GM18498 (cell line): ENCODE results near the gene VCP.

ENCODE experiments used
- ATAC-seq: cut with Tn5 transposase; IDR thresholded peaks from one replicate; pipeline ENCODE4 v1.9.1; 2021; ENCODE audit warnings: mild to moderate bottlenecking, moderate library complexity; ENCODE audit not compliant: unreplicated experiment

The VCP gene

DNA sequence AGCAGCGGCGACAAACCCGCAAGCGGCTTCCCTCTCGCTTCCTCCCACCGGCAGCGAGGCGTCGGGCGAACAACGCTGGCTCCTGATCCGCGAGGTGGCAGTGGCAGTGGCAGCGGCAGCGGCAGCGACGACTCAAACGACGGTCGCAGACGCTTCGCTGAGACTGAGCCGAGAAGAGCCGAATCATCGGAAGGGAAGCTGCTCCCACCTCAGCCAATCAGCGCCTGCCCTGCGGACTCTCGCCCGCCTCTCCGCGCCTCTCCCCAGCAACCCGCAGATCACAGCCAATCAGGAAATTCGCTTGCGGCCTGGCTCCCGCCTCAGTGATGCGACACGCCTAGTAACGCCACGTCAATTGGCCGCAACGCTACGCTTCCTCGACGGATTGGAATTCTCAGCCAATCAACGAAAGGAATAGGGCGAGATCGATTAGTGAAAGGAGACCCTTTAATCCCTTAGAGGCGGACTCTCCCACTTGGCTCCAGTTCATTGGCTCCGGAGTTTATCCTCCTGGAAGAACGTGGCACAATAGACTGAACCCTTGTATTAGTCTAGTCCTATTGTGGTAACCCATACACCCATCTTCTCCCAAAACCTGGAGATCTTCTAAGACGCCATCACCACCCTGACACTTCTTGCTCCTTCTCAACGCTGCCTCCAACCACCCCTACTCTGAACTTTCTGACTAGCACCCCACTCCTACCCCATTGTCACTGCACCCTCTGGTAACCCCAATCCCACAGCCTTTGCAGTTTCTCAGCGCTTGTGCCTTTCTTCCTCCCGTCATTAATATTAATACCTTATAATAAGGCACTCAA, at the start of gene VCP:
Gene VCP, minus strand, starts transcription at position 165 of the 818 bp plus-strand sequence. CDS start 272 bp downstream, outside the sequence.
- ATAC-seq: peak; percentile 84

- ATAC-seq: peak; percentile 47
Observed at GRCh38 chr9:35116898-35117551, 44.6 kb upstream of the VCP start.

- no peak for ATAC-seq
Observed at GRCh38 chr9:35116539-35116897, 44.1 kb upstream of the VCP start.

DNA sequence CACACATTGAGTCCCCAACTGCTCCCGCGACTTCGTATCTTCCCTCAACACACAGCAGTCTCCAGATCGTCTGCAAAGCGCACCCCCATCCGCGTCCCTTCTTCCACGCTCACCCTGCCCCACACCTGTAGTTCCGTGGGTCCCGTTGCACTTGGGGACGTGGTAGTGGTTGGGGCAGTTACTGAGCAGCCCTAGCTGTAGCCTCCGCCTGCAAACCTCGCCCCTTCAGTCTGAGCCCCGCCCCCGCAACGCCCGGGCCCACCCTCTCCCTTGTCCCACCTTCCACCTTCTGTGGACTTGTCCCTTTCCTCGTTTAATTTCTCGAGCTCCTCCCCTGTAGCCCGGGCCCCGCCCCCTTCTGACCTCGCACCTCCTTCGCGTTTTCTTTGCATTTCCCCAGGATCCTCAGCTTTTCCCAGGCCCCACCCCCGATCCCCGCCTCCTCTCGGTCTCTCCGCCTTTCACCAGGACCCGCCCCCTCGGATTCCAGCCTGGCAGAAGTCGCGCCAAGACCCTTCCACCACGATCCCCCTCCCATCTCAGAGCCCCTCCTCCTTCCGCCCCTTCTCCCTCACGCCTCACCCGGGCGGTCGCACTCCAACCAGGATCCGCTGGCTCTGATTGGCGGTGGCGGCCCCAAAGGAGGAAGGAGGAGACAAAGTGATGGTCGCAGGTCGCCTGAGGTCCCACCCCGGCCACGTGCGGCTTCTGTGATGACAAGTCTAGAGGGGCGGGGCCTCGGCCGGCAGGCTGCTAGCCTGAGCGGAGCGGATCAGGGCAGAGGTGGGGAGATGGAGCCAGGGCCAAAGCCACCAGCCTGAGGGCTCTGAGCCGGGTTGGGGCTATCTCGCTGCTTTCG, 43.5 kb upstream of the VCP start, which contains the start of gene ATOSB:
Gene ATOSB, minus strand, starts transcription at position 183 of the 859 bp plus-strand sequence. CDS start 7,588 bp downstream, outside the sequence.
- peak; percentile 69 for ATAC-seq

DNA sequence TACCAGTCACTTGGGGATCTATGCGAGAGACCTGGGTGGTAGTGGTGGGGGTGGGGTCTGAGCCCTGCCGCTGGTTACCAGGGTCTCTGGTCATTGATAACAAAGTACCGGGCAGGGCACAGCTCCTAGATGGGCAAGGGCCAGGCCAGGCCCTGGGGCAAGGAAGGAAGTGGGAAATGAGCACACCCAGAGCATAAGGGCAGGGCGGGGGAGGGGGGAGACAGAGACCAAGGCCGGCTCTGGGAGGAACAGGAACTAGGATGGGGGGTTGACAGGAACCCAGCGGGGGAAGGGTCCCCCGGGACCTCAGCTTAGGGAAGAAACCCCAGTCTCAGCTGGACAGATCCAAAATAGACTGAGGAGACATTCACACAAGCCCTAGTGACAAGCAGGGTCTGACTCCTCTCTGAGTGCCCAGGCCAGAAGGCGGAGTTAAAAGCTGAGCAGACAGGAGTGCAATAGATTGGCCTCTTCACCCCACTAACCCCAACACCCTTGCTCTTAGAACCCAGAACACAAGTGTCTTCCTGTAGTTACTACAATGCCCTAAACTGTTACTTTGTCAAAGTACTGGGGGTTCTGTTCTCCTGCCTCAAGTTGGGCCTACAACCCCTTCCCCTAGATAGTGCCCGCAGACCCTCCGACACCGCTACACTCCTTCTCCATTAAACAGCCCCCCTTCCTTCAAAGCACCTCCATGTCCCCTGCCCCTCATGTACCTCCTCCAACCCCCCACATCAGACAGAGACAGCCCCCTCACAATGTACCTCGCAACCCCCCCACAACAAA, 42.6 kb upstream of the VCP start:
- no peak for ATAC-seq

GRCh38 chr9:35114113-35114839, 41.9 kb upstream of the VCP start:
- no peak for ATAC-seq

- ATAC-seq: no peak
Observed at GRCh38 chr9:35112257-35113020, 40.0 kb upstream of the VCP start.

- peak; percentile 74 for ATAC-seq
Observed at GRCh38 chr9:35111001-35111933, 38.8 kb upstream of the VCP start.

GRCh38 chr9:35110327-35110761, 37.9 kb upstream of the VCP start:
- ATAC-seq: no peak

DNA sequence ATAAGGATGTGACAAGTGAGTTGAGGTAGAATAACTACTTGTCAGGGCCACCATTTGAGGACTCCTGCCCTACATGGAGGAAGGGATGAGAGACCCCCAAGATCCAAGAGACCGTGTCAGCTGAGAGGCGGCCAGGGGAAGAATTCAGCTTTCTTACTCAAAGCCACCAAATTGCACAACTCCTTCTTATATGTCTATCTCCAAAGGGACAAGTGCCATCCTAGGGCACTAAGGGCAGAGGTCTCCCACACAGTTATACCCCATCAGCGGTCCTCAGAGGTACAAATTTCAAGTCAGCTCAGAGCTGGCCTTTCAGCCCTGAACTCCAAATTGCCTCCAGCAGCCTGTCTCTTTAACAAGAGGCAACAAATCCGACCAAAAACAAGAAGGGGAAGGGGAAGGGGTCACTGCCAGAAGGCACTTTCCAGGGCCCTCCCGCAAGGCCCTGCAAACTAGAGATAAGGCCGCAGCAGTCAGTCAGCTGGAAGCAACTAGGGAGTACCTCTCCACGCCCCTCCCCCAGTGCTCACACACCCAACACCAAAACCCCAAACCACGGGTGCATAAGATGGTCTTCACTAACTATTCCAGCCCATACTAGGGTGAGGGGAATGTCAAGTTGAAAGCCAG, 36.6 kb upstream of the VCP start:
- ATAC-seq: no peak

DNA sequence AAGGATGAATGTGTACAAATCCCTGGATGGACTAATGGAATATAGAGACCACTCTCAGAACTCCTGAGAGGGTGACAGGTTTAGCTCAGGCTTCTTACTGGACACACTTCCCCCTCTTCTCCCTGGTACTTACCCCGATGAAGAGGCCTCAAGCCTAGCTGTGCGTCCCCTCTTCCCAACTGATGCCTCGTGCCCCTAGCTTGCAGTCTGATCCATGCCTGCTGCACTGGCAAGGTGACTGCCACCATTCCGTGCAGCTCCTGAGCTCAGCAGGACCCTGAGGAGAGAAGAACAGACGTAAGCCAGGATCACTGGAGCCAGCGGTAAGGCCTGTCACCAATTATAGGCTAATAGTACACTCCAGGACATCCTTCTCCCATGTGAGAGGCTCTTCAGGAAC, 36.0 kb upstream of the VCP start:
- ATAC-seq: no peak

DNA sequence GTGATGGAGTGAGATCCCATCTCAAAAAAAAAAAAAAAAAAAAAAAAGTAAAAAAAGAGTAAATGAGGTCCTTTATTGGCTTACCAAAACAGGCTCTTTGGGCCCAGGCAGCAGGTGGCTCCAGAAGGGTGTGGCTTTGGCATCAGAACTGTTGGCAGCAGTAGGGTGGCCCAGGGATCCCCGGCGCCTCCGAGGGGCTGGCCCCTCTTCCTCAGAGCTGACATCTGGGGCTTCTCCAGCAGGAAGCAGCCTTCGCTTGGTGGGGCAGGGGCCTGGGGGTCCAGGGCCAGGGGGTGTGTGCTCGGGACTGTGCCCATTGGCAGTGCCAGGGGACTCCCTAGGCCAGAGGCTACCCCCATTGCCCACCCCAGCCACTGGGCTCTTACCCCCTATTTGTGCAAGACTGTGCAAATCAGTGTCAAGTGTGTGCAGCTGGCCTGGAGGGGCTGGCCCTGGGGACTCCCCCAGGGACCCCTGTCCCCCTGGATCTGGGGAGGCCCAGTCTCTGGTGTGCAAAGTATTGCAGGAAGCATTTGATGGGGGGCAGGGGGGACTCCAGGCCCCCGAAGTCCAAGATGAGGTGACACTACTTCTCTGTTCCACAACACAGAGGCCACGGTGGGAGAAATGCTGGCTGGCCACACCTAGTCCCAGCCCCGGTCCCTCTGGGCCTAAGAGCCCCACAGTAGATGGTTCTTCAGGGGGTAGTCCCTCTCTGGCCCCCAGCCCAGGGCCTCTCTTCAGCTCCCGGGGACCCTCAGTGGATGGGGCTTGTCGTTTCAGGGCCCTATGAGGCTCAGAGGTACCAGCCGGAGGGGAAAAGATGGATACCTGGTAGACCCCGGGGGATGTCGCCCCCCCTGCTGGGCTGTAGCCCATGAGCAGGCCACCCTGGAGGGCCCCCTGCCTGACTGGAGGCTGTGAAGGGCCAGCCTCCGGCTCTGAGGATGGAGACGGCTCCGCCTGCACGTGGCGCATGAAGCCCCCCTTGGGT, 35.2 kb upstream of the VCP start:
- no peak for ATAC-seq

DNA sequence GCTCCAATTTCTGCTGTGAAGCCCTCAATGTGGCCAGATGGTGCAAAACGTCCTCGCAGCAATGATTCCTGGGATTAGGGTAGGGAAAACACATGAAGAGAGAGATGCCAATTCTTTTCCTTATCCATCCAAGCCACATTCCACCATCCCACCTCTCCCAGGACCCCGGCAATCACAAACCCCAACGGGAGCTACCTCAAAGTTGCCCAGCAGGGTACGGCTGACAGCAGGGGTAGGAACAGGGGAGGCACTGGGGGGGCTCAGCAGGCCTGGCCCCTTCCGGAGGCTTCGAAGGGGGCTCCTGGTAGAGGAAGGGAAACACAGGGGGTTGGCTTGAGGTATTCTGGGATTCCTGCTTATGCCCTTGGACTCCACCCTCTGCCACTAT, 33.9 kb upstream of the VCP start:
- ATAC-seq: no peak

DNA sequence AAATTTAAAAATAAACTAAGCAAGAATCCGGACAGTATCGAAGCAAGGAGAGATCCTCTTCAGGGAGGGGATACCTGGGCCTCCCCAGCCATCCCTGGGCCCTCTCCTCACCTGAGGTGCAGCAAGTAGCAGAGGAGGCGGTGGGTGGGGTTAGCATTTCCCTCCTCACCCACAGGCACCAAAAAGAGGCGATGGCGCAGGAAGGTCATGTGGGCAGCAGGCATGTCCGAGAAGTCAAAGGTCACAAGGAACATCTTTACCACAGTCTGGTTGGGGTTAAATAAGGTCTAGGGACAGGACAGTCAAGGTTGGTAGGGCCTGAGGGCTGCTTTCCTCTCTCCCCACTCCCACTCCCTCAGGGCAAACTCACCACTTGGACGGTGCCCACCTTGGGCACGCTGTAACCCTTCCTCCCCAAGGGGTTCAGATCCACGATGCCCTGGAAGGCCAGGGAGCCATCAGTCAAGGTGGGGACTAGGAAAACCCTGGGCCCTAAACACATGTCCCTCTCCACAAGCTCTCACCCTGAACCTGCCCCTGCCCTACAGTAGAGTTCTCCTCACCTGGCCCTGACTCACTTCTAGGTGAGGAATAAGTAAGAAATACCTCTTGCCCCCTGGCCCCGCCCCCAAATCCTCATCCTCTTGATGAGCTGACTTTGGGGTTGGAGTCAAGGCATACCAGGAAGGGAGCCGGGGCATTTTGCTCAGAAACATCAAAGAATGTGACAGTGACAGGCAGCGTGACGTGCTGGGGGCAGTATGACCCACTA, 33.3 kb upstream of the VCP start:
- no peak for ATAC-seq

DNA sequence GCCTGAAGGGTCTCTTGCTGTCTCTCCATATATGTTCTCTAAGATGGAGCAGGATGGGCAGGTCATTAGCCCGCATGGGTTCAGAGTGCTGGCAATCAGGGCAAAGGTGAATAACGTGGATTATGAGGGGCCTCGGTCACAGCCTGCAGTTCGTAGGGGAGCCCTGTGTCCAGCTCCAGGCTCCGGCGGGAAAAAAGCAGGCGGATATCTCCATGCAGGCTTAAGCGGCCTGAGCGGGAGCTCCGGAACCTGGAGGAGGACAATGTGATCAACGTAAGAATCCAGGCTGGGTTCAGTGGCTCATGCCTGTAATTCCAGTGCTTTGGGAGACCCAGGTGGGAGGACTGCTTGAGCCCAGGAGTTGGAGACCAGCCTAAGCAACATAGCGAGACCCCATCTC, 32.7 kb upstream of the VCP start:
- ATAC-seq: no peak

DNA sequence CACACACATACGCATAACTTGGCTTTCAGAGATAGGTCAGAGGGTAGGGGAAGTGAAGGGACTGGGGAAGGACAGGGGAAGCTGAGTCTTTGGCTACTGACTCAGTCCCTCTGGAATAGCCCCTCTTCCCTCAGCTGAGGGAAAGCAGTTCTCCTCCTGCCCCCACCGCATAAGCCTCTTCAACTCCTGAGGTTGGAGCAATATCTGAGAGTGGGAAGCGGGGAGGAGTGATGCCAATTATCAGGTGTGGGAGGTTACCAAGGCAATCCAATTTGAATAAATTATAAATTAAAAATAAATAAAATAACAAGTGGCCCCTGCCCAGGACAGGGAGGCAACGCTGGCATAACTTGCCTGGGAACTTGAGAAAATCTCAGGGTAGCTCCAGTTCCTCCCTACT, 32.2 kb upstream of the VCP start:
- ATAC-seq: no peak
